Esophagus squamous epithelium (tissue), 5 donors: ENCODE data around the gene CBX5. TPM values are rescaled to one million over a fixed set of nuclear protein-coding genes. Genes with fewer than 3 reads are reported as not detected.
"Not testable (repeated sequence)": the region's sequence is repeated elsewhere in the genome, so short reads cannot be mapped to it uniquely, and the experiment has no call there.

Experiments
- DNase-seq: peaks from one replicate; lab custom pipeline; 2025; lab: John Stamatoyannopoulos, UW
- H3K27ac ChIP-seq, 4 donors: fragments of 200-600 bp; sonication (generic); one replicate each; pipeline ENCODE4 v1.5.1; 2016 to 2019; ENCODE audit warnings: mild to moderate bottlenecking in 1 of 4
- H3K27me3 ChIP-seq, 4 donors: fragments of 200-600 bp; sonication (generic); 1 replicate in 3 of 4; 2 replicates in 1 of 4; pipeline versions ENCODE4 v1.5.1 to v1.6.0; 2017 to 2021; ENCODE audit warnings: antibody characterized with exemption in 1 of 4
- H3K36me3 ChIP-seq, 3 donors: fragments of 200-600 bp; sonication (generic); one replicate each; pipeline ENCODE4 v1.5.1; 2016 to 2019
- H3K4me1 ChIP-seq, 3 donors: fragments of 200-600 bp; sonication (generic); one replicate each; pipeline ENCODE4 v1.5.1; 2017 to 2019
- H3K4me3 ChIP-seq, 4 donors: fragments of 200-600 bp; sonication (generic); 1 replicate in 3 of 4; 2 replicates in 1 of 4; pipeline ENCODE4 v1.5.1; 2016 to 2019; ENCODE audit warnings: mild to moderate bottlenecking in 2 of 4, moderate library complexity in 1 of 4
- H3K9me3 ChIP-seq, 3 donors: fragments of 200-600 bp; sonication (generic); one replicate each; pipeline ENCODE4 v1.5.1; 2016 to 2019
- POLR2A ChIP-seq, 4 donors: fragments of 450-650 bp; IDR thresholded peaks; one replicate each; pipeline ENCODE4 v1.6.1; 2017; ENCODE audit warnings: antibody characterized with exemption in 4 of 4, mild to moderate bottlenecking in 4 of 4, moderate library complexity in 3 of 4
- WGBS, 2 donors: methylation state at CpG; one replicate each; pipeline ENCODE4 v1.1.5; 2018; 5-methylcytosine and 5-hydroxymethylcytosine counted together
- intact Hi-C: fragments of 100-400 bp; cut with DNase I; formaldehyde crosslinking; loops from one replicate; pipeline ENCODE4 v1.15.0; 2022
- total RNA-seq, 4 donors: library from RNA; depleted of rRNA; stranded (reverse); fragments of >200 nt; gene quantifications; one replicate each; pipeline ENCODE4 v1.1.0, GENCODE V29; 2016
- TF ChIP-seq, protein P1 (sequence below), 6 experiments: fragments of 450-650 bp in 4 of 6; fragments of 200-600 bp in 2 of 6; sonication (generic) in 2 of 6; IDR thresholded peaks; one replicate each; pipeline ENCODE4 v1.5.1; 2016 to 2019; ENCODE audit warnings: antibody characterized with exemption in 6 of 6, mild to moderate bottlenecking in 4 of 6, moderate library complexity in 4 of 6
- donor health status: DM: yes; HTN: yes; CAD: no.

CBX5 gene
- 10 to 100 TPM; 13.2 to 29.9 (median 23.7) TPM for total RNA-seq

- Histone ChIP-seq H3K27me3 (no peaks in the 10 kb centered on the region), H3K4me3 (peak within 1 kb of the TSS; percentile 51 to 93 (median 84)), H3K27ac (peak within 1 kb of the TSS; percentile 88 to 98 (median 95)), H3K4me1 (peaks cover 34 to 67% (median 43%) of the 10 kb centered on the region in 3 donors), H3K9me3 (no peaks in the 10 kb centered on the region), H3K36me3 (peaks cover 18 to 39% (median 19%) of the 10 kb centered on the region in 3 donors)
- WGBS, 2 donors: 0% methylated on average over 26 to 30 of the region's 49 CpGs
- TF ChIP-seq POLR2A (IDR thresholded peaks at IDR 0.05): peak in 3 of 4 donors; percentile 89 to 90 (median 90)
- TF ChIP-seq, protein P1, sequence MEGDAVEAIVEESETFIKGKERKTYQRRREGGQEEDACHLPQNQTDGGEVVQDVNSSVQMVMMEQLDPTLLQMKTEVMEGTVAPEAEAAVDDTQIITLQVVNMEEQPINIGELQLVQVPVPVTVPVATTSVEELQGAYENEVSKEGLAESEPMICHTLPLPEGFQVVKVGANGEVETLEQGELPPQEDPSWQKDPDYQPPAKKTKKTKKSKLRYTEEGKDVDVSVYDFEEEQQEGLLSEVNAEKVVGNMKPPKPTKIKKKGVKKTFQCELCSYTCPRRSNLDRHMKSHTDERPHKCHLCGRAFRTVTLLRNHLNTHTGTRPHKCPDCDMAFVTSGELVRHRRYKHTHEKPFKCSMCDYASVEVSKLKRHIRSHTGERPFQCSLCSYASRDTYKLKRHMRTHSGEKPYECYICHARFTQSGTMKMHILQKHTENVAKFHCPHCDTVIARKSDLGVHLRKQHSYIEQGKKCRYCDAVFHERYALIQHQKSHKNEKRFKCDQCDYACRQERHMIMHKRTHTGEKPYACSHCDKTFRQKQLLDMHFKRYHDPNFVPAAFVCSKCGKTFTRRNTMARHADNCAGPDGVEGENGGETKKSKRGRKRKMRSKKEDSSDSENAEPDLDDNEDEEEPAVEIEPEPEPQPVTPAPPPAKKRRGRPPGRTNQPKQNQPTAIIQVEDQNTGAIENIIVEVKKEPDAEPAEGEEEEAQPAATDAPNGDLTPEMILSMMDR (IDR thresholded peaks at IDR 0.05): peak in 1 of 6 experiments; percentile 24
- DNase-seq: peak; percentile 85
- intact Hi-C loops: no loop called here
These were observed at the start of gene CBX5 for GRCh38 chr12:54279632-54280467. TSS of gene CBX5 (minus strand) at chr12:54280122. CDS start at chr12:54257650, 22,472 bp downstream.

- no peak overlapping the region for H3K4me3 ChIP-seq
- H3K9me3 ChIP-seq: no peaks in the 10 kb centered on the region
- no peaks in the 10 kb centered on the region for H3K27me3 ChIP-seq
- no peak for TF ChIP-seq POLR2A (IDR thresholded peaks at IDR 0.05)
- TF ChIP-seq, protein P1 (IDR thresholded peaks at IDR 0.05): no peak
- intact Hi-C loops: no loop called here
- peaks cover 0 to 12% (median 0%) of the 10 kb centered on the region in 3 donors for H3K36me3 ChIP-seq
- peak overlapping the region in 2 of 4 donors; percentile 60 to 74 for H3K27ac ChIP-seq
- DNase-seq: no peak
- H3K4me1 ChIP-seq: peaks cover 6 to 74% (median 18%) of the 10 kb centered on the region in 3 donors
- 77 to 88% methylated on average over 5 to 6 of the region's 6 CpGs for WGBS, 2 donors
These were observed 48.8 kb upstream of the CBX5 start for GRCh38 chr12:54328595-54329337.

GRCh38 chr12:54325442-54326109 is 45.7 kb upstream of the CBX5 start:
- peak overlapping the region; percentile 88 to 96 (median 92) for H3K27ac ChIP-seq
- H3K4me3 ChIP-seq: peak overlapping the region; percentile 73 to 93 (median 82)
- DNase-seq, H3K27me3 ChIP-seq, H3K9me3 ChIP-seq, intact Hi-C loops: not testable (repeated sequence)
- peaks cover 6 to 56% (median 15%) of the 10 kb centered on the region in 3 donors for H3K4me1 ChIP-seq
- 32 to 43% methylated on average over 18 to 22 of the region's 22 CpGs for WGBS, 2 donors
- peaks cover 0 to 12% (median 0%) of the 10 kb centered on the region in 3 donors for H3K36me3 ChIP-seq

- peaks cover 6 to 49% (median 15%) of the 10 kb centered on the region in 3 donors for H3K4me1 ChIP-seq
- H3K27ac ChIP-seq: peak within 1 kb of the TSS; percentile 88 to 96 (median 92)
- intact Hi-C loops: no loop called here
- no peaks in the 10 kb centered on the region for H3K9me3 ChIP-seq
- WGBS, 2 donors: 1 to 2% methylated on average over 22 to 29 of the region's 34 CpGs
- peak within 1 kb of the TSS; percentile 73 to 93 (median 82) for H3K4me3 ChIP-seq
- peak; percentile 93 for DNase-seq
- TF ChIP-seq POLR2A (IDR thresholded peaks at IDR 0.05): peak in 3 of 4 donors; percentile 49 to 83 (median 77)
- TF ChIP-seq, protein P1 (IDR thresholded peaks at IDR 0.05): peak; percentile 63 to 80 (median 72)
- H3K36me3 ChIP-seq: peaks cover 0 to 10% (median 0%) of the 10 kb centered on the region in 3 donors
- H3K27me3 ChIP-seq: no peaks in the 10 kb centered on the region
These were observed 44.9 kb upstream of the CBX5 start, which contains the start of gene COPZ1 for GRCh38 chr12:54324617-54325441. TSS of gene COPZ1 (plus strand) at chr12:54325131. CDS start at chr12:54325164, 33 bp downstream.
